DMS153 treated with DMSO at 0.1 percent for 48 hours (cell line): ENCODE measurements around the gene STKLD1.
"Not testable (repeated sequence)": the region's sequence is repeated elsewhere in the genome, so short reads cannot be mapped to it uniquely, and the experiment has no call there.

Experiments used
- DNase-seq: peaks from one replicate; lab custom pipeline; 2025; ENCODE audit not compliant: unreplicated experiment; lab: John Stamatoyannopoulos, UW

The STKLD1 gene

GRCh38 chr9:133382507-133383141 is 6.5 kb downstream of the STKLD1 start:
- DNase-seq = no peak

GRCh38 chr9:133383438-133383837 is 7.3 kb downstream of the STKLD1 start:
- DNase-seq = no peak

GRCh38 chr9:133384736-133385321 is 8.7 kb downstream of the STKLD1 start:
- no peak for DNase-seq

GRCh38 chr9:133385452-133385851 is 9.3 kb downstream of the STKLD1 start:
- no peak for DNase-seq

- no peak for DNase-seq
These were observed 10.2 kb downstream of the STKLD1 start for GRCh38 chr9:133386338-133386737.

- DNase-seq = peak; percentile 10
These were observed 11.5 kb downstream of the STKLD1 start for GRCh38 chr9:133387680-133388079.

GRCh38 chr9:133389025-133389557 is 12.9 kb downstream of the STKLD1 start:
- DNase-seq = no peak

GRCh38 chr9:133389562-133389961 is 13.4 kb downstream of the STKLD1 start:
- no peak for DNase-seq

- DNase-seq = no peak
These were observed 14.5 kb downstream of the STKLD1 start for GRCh38 chr9:133390713-133391112.

GRCh38 chr9:133391449-133391848 is 15.3 kb downstream of the STKLD1 start:
- DNase-seq = not testable (repeated sequence)

GRCh38 chr9:133392308-133392707 is 16.1 kb downstream of the STKLD1 start:
- DNase-seq = not testable (repeated sequence)

GRCh38 chr9:133393399-133393798 is 17.2 kb downstream of the STKLD1 start:
- no peak for DNase-seq

- no peak for DNase-seq
These were observed 18.6 kb downstream of the STKLD1 start for GRCh38 chr9:133394687-133395271.

- DNase-seq = no peak
These were observed 20.8 kb downstream of the STKLD1 start for GRCh38 chr9:133396952-133397351.

- no peak for DNase-seq
These were observed 21.2 kb downstream of the STKLD1 start for GRCh38 chr9:133397370-133397769.

GRCh38 chr9:133397895-133398294 is 21.7 kb downstream of the STKLD1 start:
- DNase-seq = no peak

GRCh38 chr9:133400292-133400691 is 24.1 kb downstream of the STKLD1 start:
- no peak for DNase-seq

- DNase-seq = no peak
These were observed 25.4 kb downstream of the STKLD1 start for GRCh38 chr9:133401588-133401987.

- no peak for DNase-seq
These were observed 26.5 kb downstream of the STKLD1 start for GRCh38 chr9:133402689-133403088.

- DNase-seq = peak; percentile 74
These were observed 27.7 kb downstream of the STKLD1 start for GRCh38 chr9:133403766-133404453.

- DNase-seq = no peak
These were observed 28.4 kb downstream of the STKLD1 start for GRCh38 chr9:133404454-133405002.
